ENCODE data around the gene MINDY2. TPM values are rescaled to one million over a fixed set of nuclear protein-coding genes. Genes with fewer than 3 reads are reported as not detected.
"Not testable (repeated sequence)": the region's sequence is repeated elsewhere in the genome, so short reads cannot be mapped to it uniquely, and the experiment has no call there.

MINDY2 gene
- polyA plus RNA-seq, 3 donors = 24.8 to 29.2 (median 27.6) TPM

DNA sequence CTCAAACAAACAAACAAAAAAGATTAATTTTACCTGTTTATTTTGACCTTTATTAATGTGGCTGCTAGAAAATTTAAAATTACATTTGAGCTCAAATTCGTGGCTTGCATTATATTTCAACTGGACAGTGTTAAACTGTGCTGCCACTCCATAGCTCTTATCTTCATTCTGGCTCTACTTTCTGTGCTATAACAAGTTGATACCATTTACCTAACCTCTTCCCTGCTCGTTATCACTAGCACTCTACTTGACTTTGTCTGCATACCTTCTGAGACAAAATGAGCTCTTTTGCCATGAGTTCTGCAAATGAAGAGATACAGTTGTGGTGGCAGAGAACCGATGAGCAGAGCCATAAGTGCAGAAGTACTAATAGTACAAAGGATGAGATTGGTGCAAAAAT is 26.4 kb downstream of the MINDY2 start:
- no peak for DNase-seq (ENCODE audit: low read depth in 3 of 3, low spot score in 2 of 3)

DNA sequence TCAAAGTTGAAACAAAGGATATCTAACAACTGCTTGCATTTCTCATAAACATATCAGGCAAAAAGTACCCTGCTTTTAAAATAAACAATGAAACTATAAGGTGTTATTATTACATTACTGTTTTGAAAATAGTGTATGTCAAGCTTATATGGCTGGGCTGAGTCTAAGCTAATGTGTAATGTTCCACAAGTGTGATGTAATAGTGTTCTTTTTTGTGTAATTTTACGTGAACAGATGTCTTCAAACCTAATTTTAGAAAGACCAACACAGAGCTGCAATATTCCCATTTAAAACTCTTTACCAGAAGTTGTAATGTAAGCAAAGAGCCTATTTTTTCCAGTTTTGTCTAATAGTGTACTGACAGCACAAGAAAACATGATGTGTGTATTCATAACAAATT is 34.0 kb downstream of the MINDY2 start:
- no peak for DNase-seq (ENCODE audit: low read depth in 3 of 3, low spot score in 2 of 3)

DNA sequence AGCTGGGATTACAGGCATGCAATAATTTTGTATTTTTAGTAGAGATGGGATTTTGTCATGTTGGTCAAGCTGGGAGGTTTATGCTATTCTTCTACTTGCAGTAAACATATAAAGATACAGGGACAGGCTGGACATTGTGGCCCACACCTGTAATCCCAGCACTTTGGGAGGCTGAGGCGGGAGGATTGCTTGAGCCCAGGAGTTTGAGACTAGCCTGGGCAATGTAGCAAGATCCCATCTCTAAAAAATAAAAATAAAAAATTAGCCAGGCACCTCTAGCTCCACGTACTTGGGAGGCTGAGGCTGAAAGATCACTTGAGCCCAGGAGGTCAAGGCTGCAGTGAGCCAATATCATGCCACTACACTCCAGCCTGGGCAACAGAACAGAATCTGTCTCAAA is 52.2 kb downstream of the MINDY2 start:
- not testable (repeated sequence) for DNase-seq (ENCODE audit: low read depth in 3 of 3, low spot score in 2 of 3)

DNA sequence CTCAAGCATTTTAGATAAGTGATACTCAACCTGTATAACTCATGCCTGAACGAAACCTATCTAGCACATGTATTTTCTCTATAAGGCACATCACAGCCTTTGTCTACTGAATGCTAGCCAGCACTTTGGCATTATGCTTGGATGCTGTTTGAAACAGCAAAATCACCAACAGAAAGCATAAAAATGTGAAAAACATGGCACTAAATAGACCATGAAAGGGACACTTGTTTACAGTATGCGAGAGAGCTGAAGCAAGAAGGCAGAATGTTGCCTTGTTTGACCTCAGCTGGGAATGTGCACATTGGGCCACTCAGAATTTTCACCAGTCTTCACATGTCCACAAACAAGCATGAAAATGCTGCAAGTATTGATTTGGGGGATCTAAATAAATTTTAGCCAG is 59.5 kb downstream of the MINDY2 start:
- no peak for DNase-seq (ENCODE audit: low read depth in 3 of 3, low spot score in 2 of 3)

GRCh38 chr15:58833681-58834426 is 62.8 kb downstream of the MINDY2 start:
- DNase-seq (ENCODE audit: low read depth in 3 of 3, low spot score in 2 of 3) = not testable (repeated sequence)

DNA sequence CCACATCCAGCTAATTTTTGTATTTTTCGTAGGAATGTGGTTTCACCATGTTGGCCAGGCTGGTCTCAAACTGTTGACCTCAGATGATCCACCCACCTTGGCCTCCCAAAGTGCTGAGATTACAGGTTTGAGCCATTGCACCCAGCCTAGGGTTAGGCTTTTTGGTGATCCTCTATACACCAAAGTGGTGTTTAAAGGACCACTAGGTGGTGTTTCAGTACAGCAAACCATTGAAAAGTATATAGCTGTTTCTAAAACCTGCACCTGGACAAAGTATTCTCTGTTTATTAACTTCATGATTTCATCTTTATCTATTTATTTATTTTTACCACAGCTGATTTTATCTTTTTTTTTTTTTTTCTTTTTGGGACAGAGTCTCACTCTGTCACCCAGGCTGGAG is 68.4 kb downstream of the MINDY2 start:
- DNase-seq (ENCODE audit: low read depth in 3 of 3, low spot score in 2 of 3) = no peak

GRCh38 chr15:58840048-58840447 is 68.9 kb downstream of the MINDY2 start:
- no peak for DNase-seq (ENCODE audit: low read depth in 3 of 3, low spot score in 2 of 3)

GRCh38 chr15:58842713-58843396 is 71.8 kb downstream of the MINDY2 start:
- DNase-seq (ENCODE audit: low read depth in 3 of 3, low spot score in 2 of 3) = no peak

GRCh38 chr15:58851205-58851604 is 80.1 kb downstream of the MINDY2 start:
- not testable (repeated sequence) for DNase-seq (ENCODE audit: low read depth in 3 of 3, low spot score in 2 of 3)

DNA sequence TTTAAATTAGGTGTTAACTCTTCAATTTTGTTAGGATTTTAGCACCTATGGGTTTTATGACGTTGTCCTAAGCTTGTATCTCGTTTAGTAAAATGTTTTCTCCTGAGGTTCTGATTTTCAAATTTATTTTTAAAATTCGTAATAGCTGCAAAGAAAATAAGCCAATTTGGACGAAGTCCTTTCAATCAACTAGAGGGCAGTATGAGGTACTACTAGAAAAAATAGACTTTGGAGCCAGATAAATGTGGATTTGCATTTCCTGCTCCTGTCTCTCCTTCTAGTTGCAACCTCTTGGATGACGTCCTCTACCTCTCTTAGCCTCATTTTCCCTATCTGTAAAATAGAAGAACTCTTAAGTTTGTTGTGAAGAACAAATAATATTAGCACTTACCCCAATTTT is 81.2 kb downstream of the MINDY2 start:
- DNase-seq (ENCODE audit: low read depth in 3 of 3, low spot score in 2 of 3) = no peak

DNA sequence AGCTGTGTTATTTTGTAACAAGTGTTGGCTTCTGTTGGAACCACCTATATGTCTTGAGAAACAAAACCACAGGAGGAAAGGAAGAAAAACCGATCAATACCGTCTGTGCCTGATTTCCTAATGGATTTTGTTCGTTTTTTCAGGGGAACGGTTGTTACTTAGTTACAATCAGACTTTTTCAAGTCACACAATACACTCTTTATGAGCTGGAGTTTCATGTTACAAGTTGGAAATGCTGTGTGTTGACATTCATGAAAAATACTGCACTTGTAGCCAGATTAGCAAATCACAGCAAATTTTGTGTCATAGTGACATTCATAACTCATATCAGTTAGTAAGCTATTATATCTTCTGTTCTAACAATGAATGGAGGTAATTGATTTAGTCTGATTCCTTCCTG is 83.5 kb downstream of the MINDY2 start:
- no peak for DNase-seq (ENCODE audit: low read depth in 3 of 3, low spot score in 2 of 3)

DNA sequence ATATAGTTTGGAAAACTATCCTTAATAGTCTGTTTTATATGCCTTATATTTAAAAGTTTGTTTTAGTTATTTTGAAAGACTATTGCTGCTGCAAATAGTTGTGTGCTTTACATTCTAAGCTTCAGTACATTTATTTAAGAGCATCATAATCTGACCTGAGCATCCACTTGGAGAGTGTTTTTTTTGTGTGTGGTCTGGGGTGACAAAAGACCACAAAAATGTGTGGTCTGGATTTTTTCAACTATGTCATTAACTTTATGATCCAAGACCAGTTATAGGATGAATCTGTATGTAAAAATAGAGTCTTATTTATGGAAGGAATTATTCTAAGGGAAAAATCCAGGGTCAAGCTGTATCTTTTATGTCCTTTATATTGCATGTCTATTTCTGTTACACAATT is 85.0 kb downstream of the MINDY2 start:
- DNase-seq (ENCODE audit: low read depth in 3 of 3, low spot score in 2 of 3) = peak in 1 of 3 donors; percentile 12

GRCh38 chr15:58856621-58857020 is 85.5 kb downstream of the MINDY2 start:
- DNase-seq (ENCODE audit: low read depth in 3 of 3, low spot score in 2 of 3) = not testable (repeated sequence)

GRCh38 chr15:58862326-58862725 is 91.2 kb downstream of the MINDY2 start:
- DNase-seq (ENCODE audit: low read depth in 3 of 3, low spot score in 2 of 3) = no peak

DNA sequence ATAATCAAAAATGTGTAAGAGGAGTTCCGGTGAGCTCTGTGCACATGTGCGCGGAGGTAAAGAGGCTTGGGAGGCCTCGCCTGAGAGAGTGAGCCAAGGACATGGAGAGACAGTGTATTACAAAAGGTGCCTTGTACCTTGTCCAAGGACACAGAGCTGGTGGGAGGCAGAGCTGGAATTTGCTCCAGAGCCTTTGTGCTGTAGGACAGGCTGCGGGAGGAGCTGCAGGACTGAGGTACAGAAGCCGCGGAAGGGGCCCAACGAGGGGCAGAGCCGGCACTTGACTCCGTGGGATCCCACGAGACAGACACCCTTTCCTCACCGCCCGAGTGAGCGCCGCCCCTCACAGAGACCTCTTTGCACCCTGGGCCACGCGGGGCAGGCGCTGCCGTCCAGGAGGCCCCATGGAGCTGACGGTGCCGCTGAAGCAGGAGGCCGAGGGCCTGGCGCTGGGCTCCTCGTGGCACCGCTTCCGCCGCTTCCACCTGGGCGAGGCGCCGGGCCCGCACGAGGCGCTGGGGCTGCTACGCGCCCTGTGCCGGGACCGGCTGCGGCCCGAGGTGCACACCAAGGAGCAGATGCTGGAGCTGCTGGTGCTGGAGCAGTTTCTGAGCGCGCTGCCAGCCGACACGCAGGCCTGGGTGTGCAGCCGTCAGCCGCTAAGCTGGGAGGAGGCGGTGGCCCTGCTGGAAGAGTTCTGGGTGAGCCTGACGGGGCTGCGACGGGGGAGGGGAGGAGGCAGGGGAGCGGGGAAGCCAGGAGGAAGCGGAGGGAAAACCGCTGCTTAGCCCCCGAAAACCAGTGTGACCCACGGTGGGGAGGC is 93.7 kb downstream of the MINDY2 start:
- peak in 1 of 3 donors; percentile 18 for DNase-seq (ENCODE audit: low read depth in 3 of 3, low spot score in 2 of 3)

- DNase-seq (ENCODE audit: low read depth in 3 of 3, low spot score in 2 of 3) = no peak
These were observed 94.4 kb downstream of the MINDY2 start for GRCh38 chr15:58865425-58865880.

DNA sequence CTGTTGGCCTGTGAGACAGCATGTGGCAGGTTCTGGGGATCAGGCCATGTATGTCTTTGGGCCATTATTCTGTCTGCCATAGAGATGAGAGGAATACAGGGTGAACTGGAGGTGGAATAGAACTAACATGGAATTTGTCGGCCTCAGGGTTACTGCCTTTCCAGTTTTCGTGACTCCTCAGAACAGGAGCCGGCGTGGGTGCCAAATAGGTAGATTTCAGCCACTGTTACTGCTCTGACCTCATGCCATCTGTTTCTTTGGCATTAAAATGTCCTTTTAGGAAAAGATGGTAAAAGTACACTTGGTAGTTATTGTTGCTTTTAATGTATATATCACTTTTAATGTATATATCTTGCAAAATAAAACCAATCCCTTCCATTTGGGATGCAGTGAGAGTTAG is 96.8 kb downstream of the MINDY2 start:
- DNase-seq (ENCODE audit: low read depth in 3 of 3, low spot score in 2 of 3) = no peak

- no peak for DNase-seq (ENCODE audit: low read depth in 3 of 3, low spot score in 2 of 3)
These were observed 99.3 kb downstream of the MINDY2 start for GRCh38 chr15:58870451-58870850.

- no peak for DNase-seq (ENCODE audit: low read depth in 3 of 3, low spot score in 2 of 3)
These were observed 102.2 kb downstream of the MINDY2 start for GRCh38 chr15:58873267-58873666.

DNA sequence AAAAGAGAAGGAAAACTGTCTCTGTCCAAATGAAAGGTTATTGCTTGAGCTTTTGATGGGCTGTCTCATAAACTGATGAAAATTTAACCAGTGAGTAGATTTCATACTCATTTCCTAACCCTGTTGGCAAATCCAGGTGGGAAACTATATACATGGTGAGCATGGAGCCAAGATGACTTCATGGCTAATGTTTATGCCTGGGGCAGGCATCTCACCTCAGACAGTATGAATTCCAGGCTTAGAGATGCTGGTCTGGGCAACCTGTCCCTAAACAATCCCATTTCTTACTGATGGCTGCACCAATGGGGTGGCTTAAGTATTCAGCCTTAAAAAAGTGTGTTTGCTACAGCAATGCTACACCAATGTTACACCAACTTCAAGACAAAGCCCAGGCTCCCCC is 104.2 kb downstream of the MINDY2 start:
- no peak for DNase-seq (ENCODE audit: low read depth in 3 of 3, low spot score in 2 of 3)
